Spleen (tissue), 11 donors: ENCODE data around the gene MAOB. TPM values are rescaled to one million over a fixed set of nuclear protein-coding genes. Genes with fewer than 3 reads are reported as not detected.

Source experiments
- DNase-seq: peaks from one replicate; pipeline ENCODE4 v3.0.0-alpha.2; 2020
- H3K27ac ChIP-seq, 8 donors: fragments of 200-600 bp; sonication (generic) in 7 of 8; 1 replicate in 4 of 8; 2 replicates in 4 of 8; pipeline versions ENCODE4 v1.5.0 to v1.8.0; 2016 to 2021; ENCODE audit warnings: inconsistent platforms in 4 of 8, mild to moderate bottlenecking in 4 of 8, moderate library complexity in 1 of 8
- H3K27me3 ChIP-seq, 7 donors: fragments of 200-600 bp; sonication (generic) in 6 of 7; replicated peaks in 1 of 7; 1 replicate in 4 of 7; 2 replicates in 3 of 7; pipeline versions ENCODE4 v1.5.0 to v1.8.0; 2016 to 2021; ENCODE audit warnings: inconsistent platforms in 3 of 7, mild to moderate bottlenecking in 1 of 7
- H3K36me3 ChIP-seq, 6 donors: fragments of 200-600 bp; sonication (generic) in 5 of 6; 1 replicate in 4 of 6; 2 replicates in 2 of 6; pipeline versions ENCODE4 v1.5.0 to v1.8.0; 2016 to 2021; ENCODE audit warnings: inconsistent platforms in 2 of 6
- H3K4me1 ChIP-seq, 6 donors: fragments of 200-600 bp; sonication (generic) in 5 of 6; 1 replicate in 3 of 6; 2 replicates in 3 of 6; pipeline versions ENCODE4 v1.5.0 to v1.8.0; 2016 to 2021; ENCODE audit warnings: inconsistent platforms in 3 of 6
- H3K4me3 ChIP-seq, 8 donors: fragments of 200-600 bp; sonication (generic) in 7 of 8; 1 replicate in 4 of 8; 2 replicates in 4 of 8; pipeline versions ENCODE4 v1.5.0 to v1.8.0; 2016 to 2021; ENCODE audit warnings: inconsistent platforms in 4 of 8, mild to moderate bottlenecking in 4 of 8, moderate library complexity in 2 of 8
- H3K9me3 ChIP-seq, 8 donors: fragments of 200-600 bp; sonication (generic) in 7 of 8; 1 replicate in 4 of 8; 2 replicates in 4 of 8; pipeline versions ENCODE4 v1.5.0 to v1.8.0; 2016 to 2021; ENCODE audit warnings: inconsistent platforms in 4 of 8
- CTCF ChIP-seq, 11 experiments: fragments of 200-600 bp in 7 of 11; fragments of 450-650 bp in 4 of 11; sonication (generic) in 4 of 11; IDR thresholded peaks in 8 of 11; conservative IDR thresholded peaks in 3 of 11; 1 replicate in 7 of 11; 2 replicates in 4 of 11; pipeline versions ENCODE4 v1.4.0 to v1.8.0; 2016 to 2021; ENCODE audit warnings: antibody characterized with exemption in 11 of 11, inconsistent platforms in 4 of 11, mild to moderate bottlenecking in 1 of 11
- POLR2A ChIP-seq, 3 donors: fragments of 450-650 bp; IDR thresholded peaks; one replicate each; pipeline ENCODE4 v1.5.1; 2017; ENCODE audit warnings: antibody characterized with exemption in 3 of 3, mild to moderate bottlenecking in 1 of 3
- POLR2AphosphoS5 ChIP-seq, 3 donors: sonication (generic); formaldehyde crosslinking; IDR thresholded peaks; one replicate each; pipeline ENCODE4 v1.5.1; 2017; ENCODE audit warnings: antibody characterized with exemption in 3 of 3
- WGBS, 5 donors: extraction: QIAGEN DNeasy Blood & Tissue Kit in 3 of 5; methylation state at CpG; one replicate each; pipeline versions ENCODE4 v1.1.5 to v1.1.7; 2013 to 2018; 5-methylcytosine and 5-hydroxymethylcytosine counted together
- intact Hi-C: fragments of 100-400 bp; cut with DNase I; formaldehyde crosslinking; loops from one replicate; pipeline ENCODE4 v1.15.0; 2023; ENCODE audit warnings: low total_unique reads
- polyA plus RNA-seq, 3 donors: library from polyadenylated mRNA; stranded (reverse); fragments of 200-250 nt; gene quantifications; one replicate each; pipeline ENCODE4 v1.2.1, GENCODE V29; 2013
- total RNA-seq, 7 donors: library from RNA; depleted of rRNA in 3 of 7; stranded (reverse); fragments of >200 nt in 3 of 7; fragmentation: NEBNext Ultra II Directional in 4 of 7; extraction: Animal tissue kit (Norgen Biotek cat#: 25700) in 4 of 7; gene quantifications; one replicate each; pipeline versions ENCODE4 v1.1.0 to v1.2.1, GENCODE V29; 2016 to 2021
- donor health status: healthy with polysubstance abuse.
- donor health status: DM: no; HTN: no; CAD: no; lungs with moderate emphysema.
- donor health status: DM: no; HTN: no; CAD: no.
- donor health status: Bipolar disorder and iron deficiency.
- donor health status: healthy.
- donor health status: DM: no; HTN: no; CAD: no.
- donor health status: DM: yes; HTN: yes; CAD: no.

Gene MAOB
- total and polyA plus RNA-seq, 10 donors = 0.60 to 8.7 (median 1.6) TPM

GRCh38 chrX:43885617-43886016 is 3.4 kb upstream of the MAOB start:
- intact Hi-C loops = no loop called here

GRCh38 chrX:43881410-43882293 is 598 bp downstream of the MAOB start:
- peaks cover 0 to 5% (median 0%) of the 10 kb centered on the region in 6 donors for H3K4me1 ChIP-seq
- no peak for DNase-seq
- 33 to 77% (median 49%) methylated on average over 9 to 34 of the region's 34 CpGs for WGBS, 5 donors
- TF ChIP-seq POLR2AphosphoS5 (IDR thresholded peaks at IDR 0.05) (no peak), CTCF (IDR thresholded peaks at IDR 0.05 in 8 of 11, conservative IDR thresholded peaks at IDR 0.05 in 3 of 11) (no peak), POLR2A (IDR thresholded peaks at IDR 0.05) (no peak)
- H3K4me3 ChIP-seq = peak overlapping the region in 3 of 8 donors; percentile 3 to 48 (median 22)
- H3K36me3 ChIP-seq = no peaks in the 10 kb centered on the region
- no peak overlapping the region for H3K27ac ChIP-seq
- H3K27me3 ChIP-seq = peaks cover 0 to 44% (median 13%) of the 10 kb centered on the region in 7 donors
- intact Hi-C loops = no loop called here
- H3K9me3 ChIP-seq = no peaks in the 10 kb centered on the region

More at GRCh38 chrX:43885617-43886016, 3.4 kb upstream of the MAOB start:
- peaks cover 0 to 36% (median 10%) of the 10 kb centered on the region in 7 donors for H3K27me3 ChIP-seq
- no peak overlapping the region for H3K27ac ChIP-seq
- no peak overlapping the region for H3K4me3 ChIP-seq
- H3K4me1 ChIP-seq = peaks cover 0 to 5% (median 0%) of the 10 kb centered on the region in 6 donors
- TF ChIP-seq CTCF (IDR thresholded peaks at IDR 0.05 in 8 of 11, conservative IDR thresholded peaks at IDR 0.05 in 3 of 11) (no peak), POLR2AphosphoS5 (IDR thresholded peaks at IDR 0.05) (no peak), POLR2A (IDR thresholded peaks at IDR 0.05) (no peak)
- DNase-seq = no peak
- WGBS, 5 donors = 69 to 92% (median 89%) methylated on average over 5 of the region's 5 CpGs
- no peaks in the 10 kb centered on the region for H3K36me3 ChIP-seq
- H3K9me3 ChIP-seq = peaks cover 0 to 12% (median 0%) of the 10 kb centered on the region in 8 donors

GRCh38 chrX:43880425-43880824 is 1.8 kb downstream of the MAOB start:
- Histone ChIP-seq H3K27me3 (peaks cover 0 to 44% (median 13%) of the 10 kb centered on the region in 7 donors), H3K9me3 (no peaks in the 10 kb centered on the region), H3K36me3 (no peaks in the 10 kb centered on the region), H3K27ac (no peak overlapping the region), H3K4me3 (no peak overlapping the region), H3K4me1 (peaks cover 0 to 5% (median 0%) of the 10 kb centered on the region in 6 donors)
- WGBS, 5 donors = 67 to 93% (median 79%) methylated on average over 2 of the region's 2 CpGs
- no peak for DNase-seq
- intact Hi-C loops = no loop called here
- TF ChIP-seq POLR2A (IDR thresholded peaks at IDR 0.05) = no peak
- TF ChIP-seq CTCF (IDR thresholded peaks at IDR 0.05 in 8 of 11, conservative IDR thresholded peaks at IDR 0.05 in 3 of 11) = no peak
- no peak for TF ChIP-seq POLR2AphosphoS5 (IDR thresholded peaks at IDR 0.05)

GRCh38 chrX:43878906-43879526 is 3.2 kb downstream of the MAOB start:
- TF ChIP-seq POLR2AphosphoS5 (IDR thresholded peaks at IDR 0.05) (no peak), POLR2A (IDR thresholded peaks at IDR 0.05) (no peak), CTCF (IDR thresholded peaks at IDR 0.05 in 8 of 11, conservative IDR thresholded peaks at IDR 0.05 in 3 of 11) (no peak)
- Histone ChIP-seq H3K4me3 (no peak overlapping the region), H3K27me3 (peaks cover 0 to 42% (median 13%) of the 10 kb centered on the region in 7 donors), H3K4me1 (peaks cover 0 to 5% (median 0%) of the 10 kb centered on the region in 6 donors), H3K27ac (no peak overlapping the region), H3K36me3 (no peaks in the 10 kb centered on the region), H3K9me3 (no peaks in the 10 kb centered on the region)
- intact Hi-C loops = no loop called here
- DNase-seq = no peak
- 66 to 82% (median 76%) methylated on average over 6 of the region's 6 CpGs for WGBS, 5 donors
